ENCODE measurements around the gene KRT3.

Gene KRT3

DNA sequence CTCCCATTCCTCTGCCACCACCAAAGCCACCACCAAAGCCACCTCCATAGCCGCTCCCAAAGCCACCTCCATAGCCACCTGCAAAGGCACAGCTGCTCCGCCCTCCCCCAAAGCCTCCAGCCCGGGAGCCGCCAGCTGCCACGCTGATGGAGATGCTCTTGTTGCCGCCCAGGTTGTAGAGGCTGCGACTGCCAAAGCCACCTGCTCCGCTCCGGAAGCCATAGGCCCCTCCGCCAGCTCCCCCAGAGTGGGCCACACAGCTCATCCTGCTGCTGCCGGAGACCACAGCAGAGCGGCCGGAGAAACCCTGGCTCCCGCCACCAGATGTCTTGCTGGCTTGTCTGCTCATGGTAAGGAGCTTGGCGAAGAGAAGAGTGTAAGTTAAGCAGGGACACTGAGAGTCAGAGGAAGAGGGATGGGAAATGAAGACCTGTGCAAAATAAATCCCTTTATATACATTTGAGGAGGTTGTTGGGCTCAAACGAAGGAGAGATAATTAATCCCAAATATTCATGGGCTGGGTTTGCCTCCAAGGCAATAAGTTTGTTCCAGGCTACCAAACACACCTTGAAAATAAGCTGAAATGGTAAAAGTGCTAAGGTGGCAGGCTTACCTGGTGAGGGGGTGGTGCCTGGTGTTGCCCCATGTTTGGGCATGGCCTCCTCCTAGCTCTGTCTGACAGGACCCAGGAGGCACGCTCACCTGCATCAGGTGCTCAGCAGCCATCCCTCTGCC is at the start of gene KRT3:
Gene KRT3 (minus strand): TSS at position 424 of the 735 bp plus-strand sequence. CDS start 75 bp downstream, at position 349.
- DNase-seq, result peak; percentile 31

GRCh38 chr12:52844386-52844785 is 48.5 kb upstream of the KRT3 start:
- DNase-seq, result no peak

GRCh38 chr12:52839436-52840105 is 43.7 kb upstream of the KRT3 start:
- no peak for DNase-seq

DNA sequence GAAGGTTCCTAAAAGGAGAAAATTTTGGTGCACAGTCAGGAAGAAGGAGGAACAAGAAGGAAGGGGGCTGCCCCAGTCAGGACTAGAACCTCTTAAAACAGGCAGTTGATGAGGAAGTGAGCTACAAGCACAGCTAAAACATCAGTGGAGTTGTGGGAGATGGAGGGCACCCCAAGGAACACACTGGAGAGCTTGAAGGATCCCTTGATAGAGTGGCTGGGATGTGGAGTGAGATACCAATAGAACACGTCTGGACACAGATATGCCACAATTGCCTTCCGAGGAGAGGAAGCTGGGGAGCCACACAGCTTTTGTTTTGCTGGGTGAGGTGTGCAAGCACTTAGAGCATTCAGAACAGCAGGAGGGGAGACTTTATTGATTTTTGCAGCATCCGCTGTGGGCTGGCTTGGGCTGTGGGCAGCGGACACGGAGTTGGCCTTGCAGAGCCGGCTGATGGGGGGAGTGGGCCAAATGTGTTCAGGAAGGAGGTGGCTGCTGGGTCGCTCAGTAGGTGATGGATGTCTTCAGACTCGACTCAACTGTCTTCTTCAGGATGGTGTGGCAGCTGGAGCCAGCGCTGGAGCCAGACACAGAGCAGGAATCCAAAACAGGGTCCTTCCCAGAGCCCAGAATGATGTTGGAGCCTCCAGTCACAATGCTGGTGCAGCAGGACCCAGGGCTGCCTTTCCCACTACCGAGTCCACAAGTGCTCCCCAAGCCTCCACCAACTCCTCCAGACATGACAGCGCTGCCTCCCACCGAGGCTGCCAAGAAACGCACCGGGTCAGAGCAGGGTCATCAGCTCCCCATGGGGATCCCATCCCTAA is 42.9 kb upstream of the KRT3 start:
- peak; percentile 86 for DNase-seq

DNA sequence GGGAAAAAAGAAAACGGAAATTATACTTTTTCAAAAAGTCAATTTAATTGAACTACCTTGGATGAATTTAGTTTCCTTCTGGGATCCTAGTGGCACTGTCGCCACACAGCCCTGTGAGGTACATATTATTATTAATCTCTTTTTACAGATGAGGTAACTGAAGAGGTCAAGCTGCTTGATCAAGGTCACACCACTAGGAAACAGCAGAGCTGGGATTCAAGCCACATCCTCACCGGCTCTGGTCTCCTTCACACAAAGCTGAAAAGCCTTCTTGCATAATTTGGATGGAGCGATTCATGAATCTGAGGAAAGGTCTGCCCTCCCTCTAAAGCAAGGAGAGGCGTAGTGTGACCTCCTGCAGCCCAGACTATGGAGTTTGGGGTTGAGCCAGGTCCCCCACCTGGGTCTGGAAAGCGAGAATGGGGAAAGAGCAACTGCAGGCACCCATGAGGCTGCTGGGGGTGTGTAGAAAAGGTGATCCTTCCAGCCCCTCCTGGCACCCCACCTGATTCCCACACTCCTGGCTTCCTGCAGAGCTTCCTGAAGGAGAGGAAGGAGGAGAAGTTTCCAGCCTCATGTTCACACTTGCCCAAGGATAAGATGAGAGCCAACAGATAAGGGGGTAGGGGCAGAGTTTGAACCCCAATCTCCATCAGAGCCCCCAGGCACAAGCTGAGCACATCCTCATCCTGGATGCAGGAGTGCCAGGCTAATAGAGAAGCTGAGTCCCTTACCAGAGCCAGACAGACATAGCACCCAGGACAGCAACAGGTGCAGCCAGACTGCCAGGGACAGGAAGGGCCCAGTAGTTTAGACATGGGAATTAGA is 42.1 kb upstream of the KRT3 start:
- DNase-seq, result no peak

DNA sequence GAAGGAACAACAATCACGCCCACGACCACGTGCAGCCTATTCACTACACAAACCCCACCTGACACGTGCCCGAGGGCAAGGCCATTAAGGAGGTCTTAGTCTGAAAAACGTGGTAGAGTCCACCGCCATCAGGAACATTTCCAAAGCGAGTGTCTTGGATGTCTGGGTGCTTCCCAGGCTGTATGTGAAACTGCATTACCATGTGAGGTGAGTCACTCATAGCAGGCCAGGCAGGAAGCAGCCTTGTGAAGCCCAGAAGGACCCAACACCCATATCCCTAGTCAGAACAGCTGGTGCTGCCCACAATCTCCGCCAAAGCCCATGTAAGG is 41.5 kb upstream of the KRT3 start:
- no peak for DNase-seq

- no peak for DNase-seq
Observed at GRCh38 chr12:52836491-52837412, 40.8 kb upstream of the KRT3 start.

DNA sequence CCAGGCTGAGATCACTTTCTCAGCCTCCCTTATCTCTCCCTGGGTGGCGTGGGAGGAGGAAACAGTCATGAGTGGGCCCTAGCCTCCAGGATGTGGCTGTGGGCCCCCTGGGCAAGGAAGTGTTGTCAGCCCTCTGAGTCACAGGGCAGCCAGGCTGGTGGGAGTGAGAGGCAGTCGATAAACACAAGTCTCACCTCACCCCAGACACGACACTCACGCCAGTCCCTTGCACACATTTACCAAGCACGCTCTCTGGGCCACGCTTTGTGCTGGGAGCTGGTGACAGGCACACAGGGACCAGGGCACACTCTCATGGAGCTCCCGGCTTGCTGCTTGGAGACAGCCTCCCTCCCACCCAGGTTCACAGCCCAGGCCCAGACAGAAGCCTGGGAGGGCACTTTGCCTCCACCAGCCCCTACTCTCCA is 40.1 kb upstream of the KRT3 start:
- DNase-seq, result no peak

DNA sequence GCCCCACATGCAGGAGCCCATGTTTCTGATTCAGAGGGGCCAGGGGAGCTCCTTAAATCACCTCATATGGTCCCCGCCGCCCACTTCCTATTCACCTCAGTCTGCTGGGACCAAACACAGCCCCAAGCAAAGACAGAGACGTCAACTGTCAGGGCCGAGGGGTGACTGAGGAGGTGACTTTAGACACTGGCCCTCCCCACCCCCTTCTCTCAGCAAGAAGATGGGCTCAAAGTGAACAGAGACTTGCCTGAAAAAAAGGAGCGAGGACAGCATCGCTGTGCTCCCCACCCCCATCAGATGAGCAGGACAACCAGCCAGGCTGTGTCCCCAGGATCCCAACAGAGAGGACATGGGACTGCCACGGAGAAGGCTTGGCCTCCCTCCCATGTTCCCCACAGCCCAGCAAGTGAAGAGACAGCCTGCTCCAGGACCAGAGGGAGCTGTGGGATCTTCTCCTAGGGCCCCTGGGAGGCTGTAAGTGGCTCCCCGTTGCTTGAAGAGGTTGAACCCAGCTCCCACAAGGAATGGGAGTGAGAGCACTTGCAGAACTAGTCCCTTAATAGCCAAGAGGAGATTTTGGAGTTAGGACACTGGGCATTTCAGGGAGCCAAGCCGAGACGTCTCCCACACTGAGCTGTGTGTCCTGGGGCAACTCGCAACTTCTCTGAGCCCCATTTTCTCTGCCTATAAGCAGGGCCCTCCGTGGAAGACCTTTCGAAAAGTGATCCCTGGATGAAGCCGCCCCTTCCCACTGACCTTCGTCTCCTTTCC is 39.5 kb upstream of the KRT3 start:
- no peak for DNase-seq

- DNase-seq, result no peak
Observed at GRCh38 chr12:52834727-52835001, 38.7 kb upstream of the KRT3 start.

DNA sequence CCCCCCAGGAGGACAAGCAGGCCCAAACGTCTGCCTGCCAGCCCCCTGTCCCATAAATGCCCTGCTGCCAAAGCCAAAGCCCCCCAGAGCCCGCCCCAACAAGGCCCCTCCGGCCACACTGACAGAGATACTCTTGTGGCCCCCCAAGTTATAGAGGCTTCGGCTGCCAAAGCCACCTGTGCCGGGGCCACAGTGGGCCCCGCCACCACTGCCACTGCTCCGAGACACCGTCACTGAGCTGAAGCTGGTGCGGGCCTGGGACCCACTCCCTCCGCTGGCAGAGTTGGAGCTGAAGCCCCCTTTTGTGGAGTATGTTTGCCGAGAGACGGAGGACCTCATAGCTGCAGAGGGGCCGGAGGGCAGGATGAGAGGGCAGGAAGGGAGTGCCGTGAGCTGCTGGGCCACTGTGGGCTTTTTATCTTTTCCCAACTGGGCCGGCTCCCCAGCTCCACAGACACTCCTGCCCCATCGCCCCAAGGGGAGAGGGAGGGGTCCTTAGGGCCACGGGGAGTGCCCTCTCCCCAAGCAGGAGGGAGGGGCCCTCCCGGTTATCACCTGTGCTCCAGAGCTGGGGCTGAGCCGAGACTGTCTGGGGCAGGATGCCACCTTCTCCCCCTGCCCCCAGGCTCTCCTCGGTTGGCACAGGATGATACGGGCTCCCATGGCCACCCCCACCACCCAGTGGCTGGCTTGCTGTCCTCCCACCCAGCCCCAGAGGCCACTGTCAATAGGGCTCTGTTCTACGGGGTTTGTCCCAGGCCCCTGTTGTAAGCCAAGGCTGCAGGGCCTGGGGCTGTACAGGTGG is 38.2 kb upstream of the KRT3 start, which contains the start of gene KRT79:
Gene KRT79 (minus strand): TSS at position 390 of the 805 bp plus-strand sequence. CDS start 51 bp downstream, at position 339.
- no peak for DNase-seq

DNA sequence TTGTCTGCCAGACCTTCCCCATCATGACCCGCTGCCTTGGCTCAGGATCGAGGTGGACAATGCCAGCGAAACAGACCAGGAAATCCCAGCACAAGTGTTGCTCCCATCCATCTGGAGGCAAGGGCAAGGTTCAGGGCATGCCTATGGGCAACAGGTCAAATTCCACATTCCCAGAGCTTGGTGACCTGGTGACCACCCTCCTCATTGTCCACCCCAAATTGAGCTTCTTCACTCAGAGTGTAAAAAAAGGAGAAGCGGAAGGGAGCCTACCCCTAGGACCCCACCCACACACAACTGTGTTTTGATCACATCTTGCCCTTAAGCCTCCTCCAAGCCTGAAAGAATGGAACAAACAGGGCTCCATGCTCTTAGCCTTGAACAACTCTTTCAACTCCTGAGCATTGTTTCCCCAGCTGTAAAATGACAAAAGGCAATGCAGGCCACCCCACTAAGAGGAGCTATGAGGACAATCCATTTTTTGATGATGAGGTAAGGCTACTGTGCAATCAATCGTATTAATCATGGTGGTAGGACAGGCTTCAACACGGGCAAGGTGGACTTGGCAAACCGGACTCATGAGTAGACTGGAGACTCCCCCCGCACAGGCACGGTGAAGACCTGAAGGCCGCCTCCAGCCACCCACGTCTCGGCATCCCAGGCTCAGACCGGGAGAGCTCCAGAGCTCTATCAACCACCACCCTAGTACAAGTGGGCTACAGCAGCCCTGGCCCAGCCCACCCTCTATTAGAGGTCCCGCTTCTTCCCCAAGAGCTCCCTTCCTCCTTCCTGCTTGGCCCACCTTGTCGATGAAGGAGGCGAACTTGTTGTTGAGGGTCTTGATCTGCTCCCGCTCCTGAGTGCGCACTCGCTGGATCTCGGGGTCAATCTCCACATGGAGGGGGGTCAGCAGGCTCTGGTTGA is 37.3 kb upstream of the KRT3 start:
- DNase-seq, result no peak

GRCh38 chr12:52832451-52832850 is 36.5 kb upstream of the KRT3 start:
- no peak for DNase-seq

DNA sequence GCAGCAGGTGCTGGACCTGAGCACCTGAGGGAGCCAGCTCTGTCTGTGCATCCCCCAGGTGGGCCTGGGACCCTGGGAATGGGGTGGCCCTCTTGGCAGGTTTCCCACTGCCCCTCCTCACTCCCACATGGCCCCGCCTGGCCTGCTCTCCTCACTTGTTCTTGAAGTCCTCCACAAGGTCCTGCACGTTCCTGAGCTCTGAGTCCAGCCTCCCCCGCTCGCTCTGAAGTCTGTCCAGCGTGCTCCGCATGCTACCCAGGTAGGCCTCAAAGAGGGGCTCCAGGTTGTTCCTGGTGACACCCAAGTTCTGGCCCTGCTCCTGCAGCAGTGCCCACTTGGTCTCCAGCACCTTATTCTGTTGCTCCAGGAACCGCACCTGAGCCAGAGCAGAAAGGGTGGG is 35.3 kb upstream of the KRT3 start:
- DNase-seq, result no peak

DNA sequence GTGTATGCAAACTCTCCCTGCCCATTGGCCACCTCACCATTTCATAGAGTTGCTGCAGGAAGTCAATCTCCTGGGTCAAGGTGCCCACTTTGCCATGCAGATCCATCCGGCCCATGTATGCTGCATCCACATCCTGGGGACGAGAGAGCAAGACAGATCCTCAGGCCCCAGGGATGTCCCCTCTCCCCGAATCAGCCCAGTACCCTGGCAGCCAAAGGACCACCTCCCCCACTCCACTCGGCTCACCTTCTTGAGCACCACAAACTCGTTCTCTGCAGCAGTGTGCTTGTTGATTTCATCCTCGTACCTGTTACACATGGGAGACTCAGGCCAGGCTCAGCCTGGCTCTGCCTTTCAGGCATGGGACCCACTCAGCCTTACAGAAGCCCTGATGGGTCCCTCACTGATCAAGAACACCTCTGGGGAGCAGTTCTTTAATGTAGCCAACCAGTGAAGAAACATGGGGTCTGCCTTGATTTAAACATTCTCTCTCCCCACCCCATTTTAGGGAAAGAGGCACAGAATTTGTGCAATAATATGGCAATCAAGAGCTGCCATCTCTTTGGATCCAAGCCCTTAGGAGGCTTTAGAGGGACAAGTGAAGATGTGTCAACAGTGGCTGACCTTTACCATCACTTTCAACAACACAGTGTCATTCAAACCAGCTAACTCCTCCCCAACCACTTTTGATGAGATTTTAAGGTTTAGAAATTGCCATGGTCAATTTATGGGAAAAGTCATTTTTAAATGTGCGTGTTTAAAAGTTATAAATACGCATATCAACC is 34.3 kb upstream of the KRT3 start:
- DNase-seq, result no peak

GRCh38 chr12:52828591-52829021 is 32.7 kb upstream of the KRT3 start:
- DNase-seq, result no peak

DNA sequence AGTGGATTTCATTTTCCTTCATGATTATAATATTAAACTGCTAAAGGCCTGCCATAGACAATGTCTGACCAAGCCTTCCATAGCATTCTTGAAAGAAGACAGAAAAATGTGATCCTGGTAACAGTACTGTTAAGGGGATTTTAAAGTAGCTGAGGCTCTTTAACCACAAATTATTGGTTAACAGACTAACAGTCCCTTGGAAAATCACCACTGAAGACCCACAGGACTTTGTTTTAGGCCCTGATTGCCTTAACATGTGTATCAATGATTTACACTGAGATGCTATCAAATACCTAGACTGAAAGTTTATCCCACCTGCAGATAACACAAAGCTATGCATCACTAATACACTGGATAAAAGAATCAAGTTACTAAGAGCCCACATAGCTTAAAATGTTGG is 32.2 kb upstream of the KRT3 start:
- no peak for DNase-seq

DNA sequence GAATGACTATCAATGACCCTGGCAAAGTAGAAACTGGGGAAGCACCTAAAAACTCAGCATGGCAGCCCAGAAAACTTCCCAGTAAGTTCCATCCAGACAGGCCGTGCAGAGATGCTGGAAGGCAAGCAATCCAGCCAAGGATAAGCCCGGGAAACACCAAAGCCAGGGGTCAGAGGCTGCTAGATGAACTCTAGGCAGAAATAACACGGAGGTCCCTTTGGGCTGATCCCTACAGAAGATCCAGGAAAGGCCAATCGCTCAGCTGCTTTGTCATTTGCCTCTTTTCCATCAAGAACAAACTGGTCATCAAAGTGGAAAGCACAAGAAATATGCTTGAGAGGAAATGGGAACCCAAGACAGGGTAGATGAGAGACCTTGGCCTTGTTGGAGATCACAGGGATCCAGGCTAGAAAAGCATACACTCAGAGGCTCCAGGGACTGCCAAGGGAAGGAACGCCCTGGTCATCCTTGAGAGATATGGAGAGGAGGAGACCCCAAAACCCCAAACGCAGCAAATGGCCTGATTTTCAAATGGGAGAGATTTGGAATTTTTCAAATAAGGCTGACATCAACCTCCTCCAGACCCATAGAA is 31.7 kb upstream of the KRT3 start:
- no peak for DNase-seq

All from NCI-H146 (cell line).